Measurements from ENCODE around the gene EXTL2.
"Not testable (repeated sequence)": the region's sequence is repeated elsewhere in the genome, so short reads cannot be mapped to it uniquely, and the experiment has no call there.

The EXTL2 gene

DNA sequence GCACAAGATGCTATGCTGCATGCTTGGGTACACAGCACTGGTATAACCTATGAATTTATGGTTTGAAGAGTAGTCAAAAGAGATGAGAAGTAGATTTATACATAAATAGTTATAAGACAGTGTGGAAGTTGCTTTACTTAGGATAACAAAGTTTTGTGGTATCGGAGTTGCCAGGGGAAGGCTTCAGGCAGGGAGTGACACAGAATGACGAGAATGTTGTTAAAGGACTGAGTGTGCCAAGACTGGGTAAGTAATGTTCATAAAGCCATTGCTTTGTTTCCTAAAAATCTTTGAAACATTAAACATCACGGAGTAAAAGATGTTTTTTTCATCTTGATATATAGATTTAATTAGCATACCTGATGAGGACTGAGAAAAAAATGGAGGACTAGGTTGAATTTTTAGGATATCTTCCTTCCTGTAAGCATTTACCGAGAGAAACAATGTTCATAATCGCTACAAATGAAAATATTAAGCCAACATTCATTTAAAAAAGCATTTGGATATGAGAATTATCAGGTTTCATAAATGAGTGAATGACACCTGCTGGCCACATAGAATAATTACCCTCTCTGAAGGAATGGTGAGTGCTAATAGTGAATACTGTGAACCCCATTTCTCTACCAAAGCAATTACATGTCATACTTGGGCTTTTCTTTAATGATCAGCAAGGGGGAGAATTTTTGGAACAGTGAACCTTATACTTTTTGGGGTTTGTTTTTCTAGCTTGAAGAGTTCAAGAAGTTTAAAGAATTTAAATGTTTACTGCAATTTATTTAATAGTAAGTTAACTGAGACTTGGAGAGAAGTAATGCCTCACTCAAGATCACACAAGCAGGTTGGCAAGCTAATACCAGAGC, 28.4 kb downstream of the EXTL2 start:
- Histone ChIP-seq H3K4me3 (no peak overlapping the region), H3K27ac (peak overlapping the region in 2 of 21 experiments; percentile 20 to 36)

DNA sequence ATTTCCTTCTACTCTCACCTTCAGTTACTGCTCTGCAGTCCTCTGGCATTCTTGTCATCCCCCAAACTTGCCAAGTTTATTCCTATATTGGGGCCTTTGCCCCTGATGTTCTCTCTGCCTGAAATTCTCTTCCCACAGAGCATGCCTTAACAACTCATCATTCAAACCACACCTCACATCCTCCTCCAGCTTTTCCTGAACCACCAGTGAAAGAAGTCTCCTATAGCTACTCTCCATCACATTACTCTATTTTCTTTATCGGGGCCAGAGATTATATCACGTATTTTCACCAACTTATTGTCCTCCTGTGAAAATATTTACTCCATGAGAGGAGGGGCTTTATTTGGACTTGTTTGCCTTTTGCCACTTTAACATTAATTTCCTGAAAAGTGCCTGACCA, 32.1 kb downstream of the EXTL2 start:
- H3K27ac ChIP-seq: no peak overlapping the region
- H3K4me3 ChIP-seq: no peak overlapping the region

DNA sequence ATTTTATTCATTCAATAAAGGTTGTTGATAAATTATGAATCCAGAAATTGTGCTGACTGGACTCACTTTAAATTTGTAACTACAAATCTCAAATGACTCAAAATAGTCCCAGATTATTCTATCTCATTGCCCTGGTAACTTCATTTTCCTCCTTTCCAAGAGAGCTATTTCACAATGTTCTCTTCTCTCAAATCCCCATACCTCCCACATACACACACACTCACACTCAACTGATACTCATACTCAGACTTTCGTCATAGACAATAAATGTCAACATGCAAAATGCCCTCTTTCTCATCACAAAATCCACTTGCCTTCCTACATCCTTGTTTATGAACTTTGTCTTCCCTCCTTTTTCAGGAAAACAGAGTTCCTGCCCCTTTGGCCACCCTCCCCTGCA, 33.3 kb downstream of the EXTL2 start:
- no peak overlapping the region for H3K4me3 ChIP-seq

DNA sequence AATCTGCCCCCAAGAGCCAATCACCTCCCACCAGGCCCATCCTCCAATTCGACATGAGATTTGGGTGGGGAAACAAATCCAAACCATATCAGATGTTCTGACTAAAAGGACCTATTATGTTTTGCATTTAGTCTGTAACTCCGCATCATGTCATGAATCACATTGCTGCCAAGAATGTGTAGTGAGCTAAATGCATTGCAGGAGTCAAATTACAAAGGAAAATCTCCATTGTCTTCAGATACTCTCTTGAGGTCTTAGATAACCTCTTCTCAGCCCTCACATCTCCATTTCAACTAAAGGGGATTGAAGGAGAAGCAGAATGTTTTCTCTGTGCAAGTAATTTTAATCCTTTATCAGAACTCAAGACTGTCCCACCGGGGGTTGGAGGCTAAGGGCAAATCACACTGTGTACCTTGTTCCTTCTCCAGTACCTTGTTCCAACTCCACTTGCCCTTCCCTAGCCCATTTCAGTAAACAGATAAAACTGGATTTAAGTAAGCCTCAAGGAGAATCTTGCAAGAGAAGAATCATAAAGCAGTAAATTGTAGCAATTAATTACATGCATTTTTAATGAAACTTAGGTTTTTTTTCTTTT, 34.1 kb downstream of the EXTL2 start:
- Histone ChIP-seq H3K27ac (no peak overlapping the region), H3K4me3 (no peak overlapping the region)

More for the DNA sequence above, 33.3 kb downstream of the EXTL2 start:
- no peak overlapping the region for H3K27ac ChIP-seq

DNA sequence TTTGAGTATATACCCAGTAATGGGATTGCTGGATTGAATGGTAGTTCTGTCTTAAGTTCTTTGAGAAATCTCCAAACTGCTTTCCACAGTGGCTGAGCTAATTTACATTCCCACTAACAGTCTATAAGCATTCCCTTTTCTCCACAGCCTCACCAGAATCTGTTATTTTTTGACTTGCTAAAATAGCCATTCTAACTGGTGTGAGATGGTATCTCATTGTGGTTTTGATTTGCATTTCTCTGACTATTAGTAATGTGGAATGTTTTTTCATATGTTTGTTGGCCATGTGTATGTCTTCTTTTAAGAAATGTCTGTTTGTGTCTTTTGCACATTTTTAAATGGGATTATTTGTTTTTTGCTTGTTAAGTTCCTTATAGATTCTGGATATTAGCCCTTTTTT, 39.5 kb downstream of the EXTL2 start:
- H3K4me3 ChIP-seq, H3K27ac ChIP-seq: not testable (repeated sequence)

DNA sequence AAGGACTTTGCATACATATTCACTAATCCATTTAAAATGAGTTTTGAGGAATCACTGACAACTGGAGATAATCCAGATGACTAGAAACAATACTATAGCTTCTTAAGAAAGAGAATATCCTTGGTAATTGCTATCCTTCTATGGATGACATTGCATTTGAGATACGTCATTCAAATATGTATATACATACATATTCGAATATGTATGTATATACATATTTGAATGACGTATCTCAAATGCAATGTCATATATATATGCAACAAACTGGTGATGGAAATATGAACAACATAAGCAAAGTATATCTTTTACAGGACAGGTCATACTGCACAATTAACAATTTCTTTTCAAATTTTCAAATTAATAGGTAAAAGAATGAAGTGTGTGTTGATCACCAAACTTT, 41.7 kb downstream of the EXTL2 start:
- Histone ChIP-seq H3K4me3 (no peak overlapping the region), H3K27ac (no peak overlapping the region)

DNA sequence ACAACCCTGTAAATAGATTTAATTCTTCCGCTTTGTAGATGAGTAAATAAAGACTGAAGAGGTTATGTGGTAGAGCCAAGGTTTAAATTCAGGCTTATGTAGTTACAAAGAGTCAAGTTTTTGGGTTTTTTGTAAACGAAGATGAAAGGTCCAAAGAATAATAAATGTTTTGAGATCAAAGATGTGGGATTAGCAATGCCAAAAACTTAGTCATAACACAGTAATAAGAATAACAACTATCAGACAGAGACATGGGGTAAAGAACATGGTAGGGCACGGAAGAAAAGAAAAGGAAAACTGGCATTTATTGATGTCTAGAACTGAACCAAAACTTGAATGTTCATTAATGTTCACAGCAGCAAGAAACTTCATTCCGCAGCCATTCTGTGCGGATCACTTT, 42.9 kb downstream of the EXTL2 start:
- Histone ChIP-seq H3K27ac (no peak overlapping the region), H3K4me3 (no peak overlapping the region)

DNA sequence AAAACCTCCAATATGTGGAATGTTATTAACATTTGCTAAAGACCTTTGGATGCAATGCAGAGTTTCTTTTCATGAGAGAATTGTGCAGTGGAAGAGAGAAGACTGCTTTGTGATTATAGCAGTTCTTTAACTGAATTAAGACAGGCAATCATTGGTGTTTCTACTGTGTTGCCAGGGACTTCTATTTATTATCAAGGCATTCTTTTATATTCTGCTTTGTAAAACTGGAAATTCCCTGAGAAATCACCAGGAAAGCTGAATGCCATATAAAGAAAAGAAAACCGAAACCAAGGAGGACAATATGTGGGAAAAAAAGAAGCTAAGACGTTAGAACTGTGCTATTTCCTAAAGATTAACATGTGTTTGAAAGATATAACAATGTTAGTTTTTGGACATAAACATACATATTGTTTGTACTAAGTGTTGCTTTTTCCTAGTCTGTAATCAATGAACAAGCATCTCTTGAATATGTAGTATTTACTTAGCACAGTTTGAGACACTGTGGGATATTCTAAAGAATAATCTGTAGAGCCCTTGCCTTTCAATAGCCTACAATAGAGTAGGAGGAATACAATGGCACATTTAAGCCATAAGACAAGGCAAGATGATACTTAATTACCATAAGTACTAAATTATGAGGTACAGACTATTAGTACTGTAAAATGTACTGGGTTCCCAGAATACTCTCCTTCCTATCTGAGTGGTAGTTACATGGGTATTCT, 47.1 kb downstream of the EXTL2 start:
- H3K4me3 ChIP-seq: peak overlapping the region in 1 of 7 experiments; percentile 7
- peak overlapping the region in 11 of 21 experiments; percentile 7 to 74 (median 54) for H3K27ac ChIP-seq

DNA sequence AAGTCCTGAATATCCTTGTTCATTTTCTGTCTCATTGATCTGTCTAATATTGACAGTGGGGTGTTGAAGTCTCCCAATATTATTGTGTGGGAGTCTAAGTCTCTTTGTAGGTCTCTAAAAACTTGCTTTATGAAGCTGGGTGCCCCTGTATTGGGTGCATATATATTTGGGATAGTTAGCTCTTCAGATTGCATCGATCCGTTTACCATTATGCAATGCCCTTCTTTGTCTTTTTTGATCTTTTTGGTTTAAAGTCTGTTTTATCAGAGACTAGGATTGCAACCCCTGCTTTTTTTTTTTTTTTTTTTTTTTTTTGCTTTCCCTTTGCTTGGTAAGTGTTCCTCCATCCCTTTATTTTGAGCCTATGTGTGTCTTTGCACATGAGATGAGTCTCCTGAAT, 51.5 kb downstream of the EXTL2 start:
- not testable (repeated sequence) for H3K27ac ChIP-seq, H3K4me3 ChIP-seq

DNA sequence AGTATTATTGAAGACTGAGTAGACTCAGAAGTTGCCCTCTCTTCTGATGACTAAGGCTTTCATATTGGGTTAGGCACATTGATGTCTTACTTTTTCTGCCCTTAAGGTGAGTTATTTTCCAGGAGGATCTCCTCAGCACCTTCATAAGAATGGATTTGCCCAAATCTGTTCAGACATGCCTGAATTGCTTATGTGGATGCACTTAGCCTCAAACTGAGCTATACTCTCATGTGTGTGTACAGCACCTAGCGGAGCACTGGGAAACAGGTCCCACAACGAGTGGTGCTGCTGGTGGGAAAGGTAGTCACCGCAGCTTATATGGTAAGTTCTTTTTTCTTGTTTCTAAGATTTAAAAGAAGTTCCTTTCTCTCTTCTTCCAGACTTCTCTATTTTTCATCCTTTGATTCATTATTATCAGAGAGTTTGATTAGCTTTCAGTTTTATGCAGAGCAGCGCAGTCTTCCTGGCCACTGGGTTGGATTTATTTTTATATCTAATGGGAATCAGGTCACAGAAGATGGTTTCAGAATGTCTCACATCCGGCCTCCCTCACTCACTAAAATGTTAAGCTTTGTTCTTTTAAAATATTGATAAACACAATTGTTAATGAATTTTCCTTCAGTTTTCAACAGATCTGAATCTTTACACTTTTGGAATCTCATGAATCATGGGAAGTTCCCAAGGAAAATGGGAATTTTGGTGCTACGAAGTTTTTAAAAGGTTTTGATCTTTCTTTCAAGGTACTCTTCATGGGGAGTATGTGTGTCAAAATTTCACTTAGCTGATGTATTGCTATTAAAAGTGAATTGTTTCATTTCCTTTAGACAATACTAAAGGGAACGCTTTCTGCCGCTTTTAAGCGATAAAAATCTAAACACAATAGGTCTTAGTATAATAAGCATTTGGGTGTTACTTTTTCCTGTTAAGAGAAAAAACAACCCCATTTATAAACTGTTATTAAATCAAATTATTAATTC, 58.5 kb downstream of the EXTL2 start:
- peak overlapping the region in 1 of 21 experiments; percentile 5 for H3K27ac ChIP-seq

DNA sequence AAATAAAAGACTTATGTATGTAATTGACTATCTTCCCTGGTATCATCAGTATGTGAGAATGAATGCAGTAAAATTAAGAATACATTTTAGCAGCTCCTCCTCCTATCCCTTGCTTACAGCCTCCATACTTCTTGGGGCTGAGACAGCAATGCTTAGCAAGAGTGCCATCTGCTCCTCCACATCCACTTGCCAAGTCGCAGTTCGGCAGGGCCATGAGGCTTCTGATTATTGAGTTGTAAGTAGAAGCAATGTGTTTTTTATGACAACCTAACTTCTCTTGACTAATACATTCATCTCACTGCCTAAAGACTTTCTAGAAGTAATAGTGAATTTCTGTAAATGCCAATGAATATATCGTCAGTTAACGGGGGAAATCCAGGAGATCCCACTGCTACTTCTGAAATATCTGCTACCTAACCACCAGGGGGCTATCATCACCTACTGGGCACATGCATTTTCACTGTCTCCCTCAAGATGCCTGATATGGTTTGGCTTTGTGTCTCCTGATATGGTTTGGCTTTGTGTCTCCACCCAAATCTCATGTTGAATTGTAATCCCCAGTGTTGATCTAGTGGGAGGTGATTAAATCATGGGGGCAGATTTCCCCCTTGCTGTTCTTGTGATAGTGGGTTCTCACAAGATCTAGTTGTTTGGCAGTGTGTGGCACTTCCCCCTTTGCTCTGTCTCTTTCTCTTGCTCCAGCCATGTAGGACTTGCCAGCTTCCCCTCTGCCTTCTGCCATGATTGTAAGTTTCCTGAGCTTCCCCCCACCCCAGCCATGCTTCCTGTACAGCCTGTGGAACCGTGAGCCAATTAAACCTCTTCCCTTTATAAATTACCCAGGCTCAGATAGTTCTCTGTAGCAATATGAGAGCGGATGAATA, 59.6 kb downstream of the EXTL2 start:
- Histone ChIP-seq H3K4me3 (no peak overlapping the region), H3K27ac (no peak overlapping the region)

More for the DNA sequence above, 58.5 kb downstream of the EXTL2 start:
- no peak overlapping the region for H3K4me3 ChIP-seq

DNA sequence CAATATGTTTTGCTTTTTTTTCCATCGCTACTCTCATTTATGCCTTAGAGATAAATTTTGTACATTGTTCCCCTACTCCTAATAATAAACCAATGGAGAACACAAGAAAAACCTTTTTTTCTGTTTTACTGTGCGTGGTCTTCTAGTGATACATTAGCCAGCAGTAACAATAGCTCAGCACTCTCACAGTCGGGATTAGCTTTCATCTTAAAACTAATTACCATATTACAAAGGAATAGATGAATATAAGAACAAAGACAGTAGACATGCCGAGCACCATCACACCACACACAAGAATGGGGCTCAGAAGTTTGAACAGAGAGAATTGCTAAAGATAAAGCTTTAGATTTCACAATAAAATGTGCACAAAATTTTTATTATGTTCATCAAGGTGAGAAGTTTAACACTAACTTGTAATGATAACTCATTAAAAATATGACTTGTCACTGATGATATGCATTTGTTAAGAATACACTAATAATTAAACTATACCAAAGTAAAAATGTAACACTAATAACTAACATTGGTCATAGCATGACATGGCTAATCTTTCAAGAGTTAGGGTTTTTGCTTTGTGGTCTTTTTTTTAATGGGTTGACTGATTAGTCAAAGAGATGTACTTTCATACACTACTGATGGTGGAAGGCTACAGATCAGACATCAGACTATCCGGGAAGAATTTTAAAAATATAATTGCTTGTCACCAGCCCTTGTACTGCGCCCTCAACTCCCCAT, 61.8 kb downstream of the EXTL2 start:
- H3K27ac ChIP-seq: no peak overlapping the region
- no peak overlapping the region for H3K4me3 ChIP-seq

DNA sequence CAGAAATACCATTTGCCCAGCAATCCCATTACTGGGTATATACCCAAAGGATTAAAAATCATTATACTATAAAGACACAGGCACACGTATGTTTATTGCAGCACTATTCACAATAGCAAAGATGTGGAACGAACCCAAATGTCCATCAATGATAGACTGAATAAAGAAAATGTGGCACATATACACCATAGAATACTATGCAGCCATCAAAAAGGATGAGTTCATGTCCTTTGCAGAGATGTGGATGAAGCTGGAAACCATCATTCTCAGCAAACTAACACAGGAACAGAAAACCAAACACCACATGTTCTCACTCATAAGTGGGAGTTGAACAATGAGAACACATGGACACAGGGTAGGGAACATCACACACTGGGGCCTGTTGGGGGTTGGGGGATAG, 69.0 kb downstream of the EXTL2 start:
- H3K4me3 ChIP-seq, H3K27ac ChIP-seq: not testable (repeated sequence)
